Measurements from ENCODE around the gene GRM4.

The GRM4 gene

GRCh38 chr6:34157851-34158250 is 12.0 kb upstream of the GRM4 start:
- no peak for DNase-seq (ENCODE audit: low read depth in 3 of 3, low spot score in 1 of 3)

DNA sequence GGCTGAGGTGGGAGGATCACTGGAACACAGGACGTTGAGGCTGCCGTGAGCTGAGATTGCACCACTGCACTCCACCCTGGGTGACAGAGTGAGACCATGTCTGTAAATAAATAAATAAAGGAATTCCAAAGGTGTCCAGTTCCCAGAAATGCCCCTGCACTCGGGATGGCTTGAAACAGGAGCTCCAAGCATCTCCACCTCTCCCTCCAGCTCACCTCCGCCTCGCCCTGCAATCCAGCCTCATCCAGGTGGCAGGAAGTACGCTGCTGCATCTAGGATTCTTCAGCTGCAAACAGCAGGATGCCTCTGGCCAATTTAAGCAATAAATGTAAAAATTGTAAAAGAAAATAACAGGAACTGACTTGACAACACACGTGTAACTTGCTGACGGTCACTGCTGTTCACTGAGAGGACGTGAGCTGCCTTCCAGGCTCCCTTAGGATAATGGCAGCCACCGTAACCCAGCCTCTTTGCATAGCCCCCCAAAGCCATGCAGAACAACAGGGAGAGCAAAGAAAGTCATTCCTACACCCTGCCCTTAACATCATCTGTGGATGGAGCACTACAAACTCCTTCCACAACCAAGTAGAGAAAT is 11.4 kb upstream of the GRM4 start:
- DNase-seq (ENCODE audit: low read depth in 3 of 3, low spot score in 1 of 3): no peak

DNA sequence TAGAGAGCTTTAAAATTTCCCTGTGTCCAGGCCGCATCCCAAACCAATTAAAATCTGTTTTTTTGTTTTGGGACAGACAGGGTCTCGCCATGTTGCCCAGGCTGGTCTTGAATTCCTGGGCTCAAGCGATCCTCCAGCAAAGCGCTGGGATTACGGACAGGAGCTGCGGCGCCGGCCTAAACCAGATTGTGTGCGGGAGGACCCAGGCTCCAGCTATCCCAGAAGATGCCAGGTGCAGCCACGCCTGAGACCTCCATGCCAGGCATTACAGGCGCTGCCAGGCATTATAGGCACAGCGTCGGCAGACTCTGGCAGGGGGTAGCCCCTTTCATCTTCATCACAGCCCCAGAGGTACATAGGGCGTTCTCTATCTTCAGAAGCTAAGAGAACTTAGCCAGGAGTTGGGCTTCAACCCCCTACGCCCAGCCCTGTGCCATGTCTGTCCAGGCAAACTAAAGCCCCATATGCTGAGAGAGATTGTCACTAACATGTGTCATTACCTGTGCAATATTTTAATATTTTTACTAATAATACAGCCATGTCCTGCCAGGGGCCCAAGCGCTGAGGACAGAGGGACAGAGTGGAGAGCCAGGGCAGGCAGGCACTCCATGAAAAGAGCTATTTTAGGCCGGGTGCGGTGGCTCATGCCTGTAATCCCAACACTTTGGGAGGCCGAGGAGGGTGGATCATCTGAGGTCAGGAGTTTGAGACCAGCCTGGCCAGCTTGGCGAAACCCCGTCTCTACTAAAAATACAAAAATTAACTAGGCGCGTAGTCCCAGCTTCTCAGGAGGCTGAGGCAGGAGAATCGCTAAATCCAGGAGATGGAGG is 9.8 kb upstream of the GRM4 start:
- DNase-seq (ENCODE audit: low read depth in 3 of 3, low spot score in 1 of 3): no peak

DNA sequence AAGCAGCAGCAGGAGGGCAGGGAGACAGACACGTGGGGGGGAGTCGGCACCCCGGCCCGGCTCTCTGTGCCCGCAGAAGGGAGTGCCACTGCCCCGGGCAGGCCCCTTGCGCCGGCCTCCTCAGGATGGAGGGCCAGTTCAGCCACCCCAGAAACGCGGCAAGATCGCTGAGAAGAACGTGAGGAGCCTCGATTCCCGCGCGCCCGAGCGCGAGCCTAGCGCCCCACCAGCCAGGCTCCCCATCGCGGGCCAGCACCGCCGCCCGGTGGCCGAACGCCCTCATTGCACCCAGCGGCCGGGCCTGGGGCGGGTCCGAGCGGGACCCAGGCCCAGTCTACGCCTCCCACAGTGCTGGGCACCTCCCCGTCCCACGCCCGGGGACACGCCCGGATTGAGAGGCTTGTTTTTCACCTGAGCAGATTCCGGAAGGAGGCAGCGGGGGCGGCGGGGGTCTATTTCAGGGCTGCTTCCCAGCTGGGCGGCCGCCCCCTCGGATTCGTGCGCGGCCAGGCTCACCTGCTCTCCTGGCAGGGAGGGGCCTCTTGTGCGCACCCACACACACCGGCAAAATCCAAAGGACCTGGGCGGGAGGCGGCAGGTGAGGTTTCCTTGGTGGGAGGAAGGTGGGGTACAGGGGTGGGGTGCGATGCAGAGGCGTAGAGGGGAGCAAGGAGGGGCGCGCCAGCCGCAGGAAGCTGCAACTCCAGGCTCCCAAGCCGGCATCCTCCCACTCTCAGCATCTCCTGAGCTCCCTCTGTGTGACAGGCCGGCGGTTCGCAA is 9.0 kb upstream of the GRM4 start:
- peak; percentile 11 to 71 (median 48) for DNase-seq (ENCODE audit: low read depth in 3 of 3, low spot score in 1 of 3)

DNA sequence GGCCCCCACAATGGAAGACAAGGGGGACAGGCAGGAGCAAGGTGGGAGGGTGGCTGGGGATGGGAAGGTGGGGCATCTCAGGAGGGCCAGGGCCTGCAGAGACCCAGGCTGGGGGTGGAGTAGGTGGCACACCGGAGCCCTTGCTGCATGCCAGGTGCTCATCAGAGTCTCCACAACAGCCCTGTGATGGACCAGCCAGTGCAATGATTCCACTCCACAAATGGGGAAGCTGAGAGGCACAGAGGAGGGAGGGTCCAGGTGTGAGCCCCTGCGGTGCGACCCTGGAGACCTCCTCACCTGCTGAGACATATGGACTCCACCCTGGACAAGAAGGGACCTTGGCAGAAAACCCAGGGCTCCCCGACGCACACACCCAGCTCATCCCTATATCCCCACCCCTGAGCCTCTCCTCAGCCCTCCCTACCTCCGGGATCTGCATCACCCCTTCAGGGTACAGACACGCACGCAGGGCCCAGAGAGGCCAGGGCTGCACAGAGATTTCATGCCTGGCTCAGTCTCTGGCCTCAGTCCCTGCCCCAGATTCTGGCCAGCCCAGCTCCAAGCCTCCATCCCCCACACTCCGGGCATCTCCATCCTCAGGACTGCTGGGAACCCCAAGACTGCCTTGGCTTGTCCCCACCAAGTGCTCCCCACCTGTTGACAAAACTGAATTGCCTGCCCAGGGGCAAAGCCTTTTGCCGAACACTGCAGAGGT is 7.1 kb upstream of the GRM4 start:
- DNase-seq (ENCODE audit: low read depth in 3 of 3, low spot score in 1 of 3): no peak

GRCh38 chr6:34152042-34152524 is 6.2 kb upstream of the GRM4 start:
- DNase-seq (ENCODE audit: low read depth in 3 of 3, low spot score in 1 of 3): no peak

- no peak for DNase-seq (ENCODE audit: low read depth in 3 of 3, low spot score in 1 of 3)
These were observed 5.6 kb upstream of the GRM4 start for GRCh38 chr6:34151321-34152041.

GRCh38 chr6:34150766-34151165 is 4.9 kb upstream of the GRM4 start:
- no peak for DNase-seq (ENCODE audit: low read depth in 3 of 3, low spot score in 1 of 3)

DNA sequence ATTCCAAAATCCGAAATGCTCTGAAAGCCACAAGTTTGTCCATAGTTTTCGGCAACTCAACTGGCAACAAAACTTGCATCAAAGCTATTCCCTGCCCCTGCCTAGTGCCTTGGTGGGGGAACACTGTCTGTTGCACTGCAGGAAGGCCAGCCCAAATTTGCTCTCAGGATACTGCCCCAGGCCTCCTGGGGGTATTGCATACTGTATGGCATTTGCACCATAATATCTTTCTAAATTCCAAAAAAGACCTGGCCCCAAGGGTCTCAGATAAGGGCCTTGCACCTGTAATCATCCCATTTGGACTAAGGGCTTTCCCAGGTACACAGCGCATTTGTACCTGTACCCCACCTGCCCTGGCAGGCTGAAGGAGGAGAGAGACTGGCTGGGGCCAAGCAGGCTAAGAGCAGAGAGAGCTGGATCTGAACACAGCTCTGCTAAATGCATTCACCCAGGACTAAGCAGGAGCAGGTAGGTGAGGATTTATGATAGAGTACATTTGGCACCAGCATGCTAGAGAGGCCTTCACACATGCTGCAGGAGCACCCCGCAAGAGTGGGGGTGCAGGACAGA is 4.0 kb upstream of the GRM4 start:
- DNase-seq (ENCODE audit: low read depth in 3 of 3, low spot score in 1 of 3): no peak

GRCh38 chr6:34149452-34149810 is 3.5 kb upstream of the GRM4 start:
- DNase-seq (ENCODE audit: low read depth in 3 of 3, low spot score in 1 of 3): no peak

GRCh38 chr6:34148631-34149451 is 3.0 kb upstream of the GRM4 start:
- DNase-seq (ENCODE audit: low read depth in 3 of 3, low spot score in 1 of 3): no peak

GRCh38 chr6:34147906-34148630 is 2.2 kb upstream of the GRM4 start:
- no peak for DNase-seq (ENCODE audit: low read depth in 3 of 3, low spot score in 1 of 3)

- no peak for DNase-seq (ENCODE audit: low read depth in 3 of 3, low spot score in 1 of 3)
These were observed 1.1 kb upstream of the GRM4 start for GRCh38 chr6:34146801-34147592.

- no peak for DNase-seq (ENCODE audit: low read depth in 3 of 3, low spot score in 1 of 3)
These were observed 496 bp downstream of the GRM4 start for GRCh38 chr6:34145161-34146020.

DNA sequence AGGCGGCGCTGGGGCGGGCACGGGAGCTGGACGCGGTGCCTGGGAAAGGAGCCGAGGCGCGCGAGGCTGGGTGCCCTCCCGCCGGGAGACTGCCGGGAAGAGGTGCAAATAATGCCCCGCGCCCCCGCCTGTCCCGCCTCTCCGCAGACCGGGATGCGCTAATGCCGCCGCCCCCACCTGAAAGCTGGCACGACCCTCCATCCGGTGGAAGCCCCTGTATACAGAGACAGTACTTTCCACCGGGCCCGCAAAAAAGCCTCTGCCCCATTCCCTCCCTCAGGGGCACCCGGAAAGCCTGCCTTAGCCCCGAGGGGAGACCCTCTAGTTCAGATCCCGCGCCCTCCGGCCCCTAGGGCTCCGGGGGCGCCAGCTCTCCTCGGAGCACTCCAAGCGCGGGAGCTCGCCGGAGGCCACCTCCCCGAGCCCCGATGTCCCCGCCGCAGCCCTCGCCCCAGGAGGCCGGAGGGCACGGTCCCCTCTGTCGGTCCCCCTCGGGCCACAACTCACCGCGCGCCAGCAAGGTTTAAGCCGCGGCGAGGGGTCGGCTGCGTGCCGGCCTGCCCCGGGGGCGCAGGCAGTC is 1.2 kb downstream of the GRM4 start:
- DNase-seq (ENCODE audit: low read depth in 3 of 3, low spot score in 1 of 3): no peak

GRCh38 chr6:34143884-34144580 is 1.9 kb downstream of the GRM4 start:
- peak in 1 of 3 donors; percentile 34 for DNase-seq (ENCODE audit: low read depth in 3 of 3, low spot score in 1 of 3)

Data from stimulated activated CD4-positive, alpha-beta T cell treated with anti-CD3 and anti-CD28 coated beads, TNF-alpha, amount 100 ng/mL, for 1 hour (primary cell).